ENCODE results near the gene ASTN2. TPM values are rescaled to one million over a fixed set of nuclear protein-coding genes. Genes with fewer than 3 reads are reported as not detected.

Gene ASTN2
- total RNA-seq, 1 donor from 2014 or later: 2.1 TPM

DNA sequence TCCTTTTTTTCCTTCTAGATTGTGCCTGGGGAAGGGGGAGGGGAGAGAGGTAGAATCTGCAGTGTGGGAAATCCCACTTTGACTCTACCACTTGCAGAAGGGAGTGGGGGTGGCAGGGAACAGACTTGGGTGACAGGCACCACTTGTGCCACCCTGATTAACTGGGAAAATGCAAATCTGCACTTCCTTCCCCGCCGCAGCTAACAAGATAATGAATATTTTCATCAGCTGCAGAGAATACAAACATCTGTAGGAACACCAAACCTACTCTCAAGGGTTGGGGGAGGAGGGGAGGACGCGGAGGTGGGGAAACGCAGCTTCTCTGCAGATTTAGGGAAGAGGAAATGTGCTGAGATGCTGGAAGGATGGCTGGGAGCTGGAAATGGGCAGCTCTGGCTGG is 654.2 kb downstream of the ASTN2 start:
- no peak for DNase-seq (ENCODE audit: low read depth, low spot score)

- DNase-seq (ENCODE audit: low read depth, low spot score): no peak
These were observed 657.8 kb downstream of the ASTN2 start for GRCh38 chr9:116757030-116757429.

DNA sequence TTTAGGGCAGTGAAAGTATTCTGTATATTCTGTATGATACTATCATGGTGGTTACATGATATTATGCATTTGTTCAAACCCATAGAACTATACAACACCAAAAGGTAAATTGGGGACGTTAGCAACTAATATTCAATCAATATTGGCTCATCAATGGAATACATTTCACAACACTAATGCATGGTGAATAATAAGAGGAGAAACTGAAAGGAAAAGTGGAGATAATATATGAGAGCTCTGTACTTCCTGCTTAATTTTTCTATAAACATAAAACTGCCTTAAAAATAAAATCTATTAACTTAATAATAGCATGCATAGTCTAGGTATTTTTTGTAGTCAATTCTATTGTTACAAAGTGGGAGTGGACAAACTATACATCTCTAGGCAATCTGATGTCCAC is 661.5 kb downstream of the ASTN2 start:
- DNase-seq (ENCODE audit: low read depth, low spot score): no peak

- no peak for DNase-seq (ENCODE audit: low read depth, low spot score)
These were observed 664.3 kb downstream of the ASTN2 start for GRCh38 chr9:116750510-116750909.

DNA sequence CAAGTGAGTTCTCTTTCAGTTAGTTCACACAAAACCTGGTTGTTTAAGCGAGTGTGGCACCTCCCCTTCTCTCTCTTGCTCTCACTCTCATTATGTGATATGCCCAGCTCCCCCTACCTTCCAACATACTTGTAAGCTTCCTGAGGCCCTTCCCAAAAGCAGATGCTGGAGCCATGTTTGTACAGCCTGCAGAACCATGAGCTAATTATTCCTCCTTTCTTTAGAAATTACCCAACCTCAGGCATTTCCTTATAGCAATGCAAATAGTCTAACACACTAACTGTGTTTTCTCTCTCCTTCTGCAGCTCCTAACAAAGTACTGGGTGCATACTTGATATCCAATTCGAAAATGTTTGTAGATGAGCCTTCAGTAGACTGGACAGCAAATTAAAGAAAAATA is 665.1 kb downstream of the ASTN2 start:
- DNase-seq (ENCODE audit: low read depth, low spot score): no peak

- no peak for DNase-seq (ENCODE audit: low read depth, low spot score)
These were observed 665.7 kb downstream of the ASTN2 start for GRCh38 chr9:116749176-116749575.

DNA sequence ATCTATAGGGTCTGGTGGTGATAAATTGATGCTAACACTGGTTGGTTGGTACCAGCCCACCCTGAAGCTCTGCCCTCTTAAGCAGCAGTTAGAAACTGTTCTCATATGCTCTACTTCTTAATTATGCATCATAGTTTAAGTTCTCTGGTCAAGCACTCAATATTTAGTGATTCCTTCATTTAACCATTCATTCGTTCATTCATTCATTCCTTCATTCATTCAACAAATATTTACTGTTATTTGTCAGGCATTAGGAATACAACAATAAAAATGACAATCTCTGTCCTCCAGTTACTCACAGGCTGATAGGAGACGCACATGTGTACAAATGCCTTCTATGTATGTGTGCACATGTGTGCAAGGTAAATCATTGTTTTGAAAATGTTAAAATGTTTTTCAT is 673.1 kb downstream of the ASTN2 start:
- DNase-seq (ENCODE audit: low read depth, low spot score): no peak

DNA sequence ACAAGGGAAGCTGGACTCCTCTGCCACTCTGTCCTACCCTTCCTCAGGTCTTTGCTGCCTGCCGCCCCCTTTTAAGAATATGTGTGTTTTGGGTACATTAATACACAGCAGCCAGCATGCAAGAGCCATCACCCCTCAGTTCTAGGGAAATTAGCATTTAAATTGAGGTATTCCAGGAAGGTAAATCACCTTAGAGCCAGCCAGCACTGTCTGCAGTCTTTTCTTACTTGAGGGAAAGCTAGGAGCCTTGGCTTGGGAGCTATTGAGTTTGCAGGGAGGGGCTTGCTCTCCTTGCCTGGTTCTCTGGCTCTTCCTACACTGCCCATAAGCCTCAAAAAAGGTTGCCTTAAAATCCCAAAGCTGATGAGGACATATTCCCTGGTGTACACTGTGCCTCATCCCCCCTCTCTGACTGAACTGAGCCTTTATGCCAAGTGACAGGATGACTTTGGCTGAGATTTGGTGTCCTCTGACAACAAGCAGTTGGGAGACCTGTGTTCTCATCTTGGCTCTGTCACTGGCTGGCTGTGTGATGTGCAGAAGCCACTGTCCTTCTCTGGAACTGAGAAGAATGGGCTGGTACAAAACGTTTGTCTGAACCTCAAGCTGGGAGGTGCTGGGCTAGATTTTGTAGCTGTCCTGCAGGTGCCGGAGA is 673.6 kb downstream of the ASTN2 start:
- no peak for DNase-seq (ENCODE audit: low read depth, low spot score)

DNA sequence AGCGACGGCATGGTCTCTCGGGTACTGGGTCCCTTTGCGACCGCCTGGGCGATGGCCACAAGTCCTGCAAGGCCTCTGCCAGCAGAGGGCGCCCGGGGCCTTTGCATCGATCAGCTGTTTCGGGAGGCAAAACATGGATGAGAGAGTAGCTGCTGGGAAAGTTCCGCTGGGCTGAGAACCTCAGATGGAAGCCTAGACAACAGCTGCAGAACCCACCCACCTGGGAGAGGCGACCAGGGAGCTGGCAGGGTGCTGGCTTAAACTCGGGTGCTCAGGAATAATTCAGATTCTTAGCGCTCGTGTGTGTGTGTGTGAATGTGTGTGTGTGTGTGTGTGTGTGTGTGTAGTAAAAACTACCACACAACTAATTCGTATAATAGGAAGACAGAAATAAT is 677.7 kb downstream of the ASTN2 start:
- DNase-seq (ENCODE audit: low read depth, low spot score): peak; percentile 22

GRCh38 chr9:116736399-116737151 is 678.3 kb downstream of the ASTN2 start:
- DNase-seq (ENCODE audit: low read depth, low spot score): no peak

DNA sequence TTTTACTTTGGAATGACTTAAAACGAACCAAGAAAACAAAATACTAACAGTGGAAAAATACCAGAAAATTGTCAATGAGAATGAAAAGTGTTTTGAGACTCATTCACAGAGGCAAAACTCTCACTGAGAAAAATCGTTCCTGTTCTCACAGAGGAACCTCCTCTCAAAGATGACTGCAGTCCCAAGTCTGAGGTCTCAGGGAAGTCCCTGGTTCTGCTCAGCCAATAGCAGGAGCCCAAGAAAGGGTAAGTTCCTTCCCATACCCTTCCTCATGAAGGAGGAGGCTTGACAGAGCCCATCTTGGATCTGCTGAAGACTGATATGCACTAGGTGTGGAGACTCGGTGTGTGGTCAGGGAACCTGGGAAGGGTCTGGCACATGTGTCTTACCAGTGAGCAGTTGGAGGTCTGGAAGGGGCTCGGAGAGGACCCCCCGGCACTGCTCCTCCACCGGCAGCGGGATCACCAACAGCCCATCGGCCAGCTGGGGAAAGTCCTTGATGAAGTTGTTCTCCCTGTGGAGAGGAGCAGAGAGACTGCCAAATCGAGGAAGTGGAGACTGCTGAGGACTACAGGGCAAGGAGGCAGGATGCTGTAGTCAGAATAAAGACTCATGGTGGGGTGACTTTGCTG is 681.7 kb downstream of the ASTN2 start:
- DNase-seq (ENCODE audit: low read depth, low spot score): no peak

- no peak for DNase-seq (ENCODE audit: low read depth, low spot score)
These were observed 688.3 kb downstream of the ASTN2 start for GRCh38 chr9:116726602-116727001.

GRCh38 chr9:116724123-116724522 is 690.7 kb downstream of the ASTN2 start:
- no peak for DNase-seq (ENCODE audit: low read depth, low spot score)

DNA sequence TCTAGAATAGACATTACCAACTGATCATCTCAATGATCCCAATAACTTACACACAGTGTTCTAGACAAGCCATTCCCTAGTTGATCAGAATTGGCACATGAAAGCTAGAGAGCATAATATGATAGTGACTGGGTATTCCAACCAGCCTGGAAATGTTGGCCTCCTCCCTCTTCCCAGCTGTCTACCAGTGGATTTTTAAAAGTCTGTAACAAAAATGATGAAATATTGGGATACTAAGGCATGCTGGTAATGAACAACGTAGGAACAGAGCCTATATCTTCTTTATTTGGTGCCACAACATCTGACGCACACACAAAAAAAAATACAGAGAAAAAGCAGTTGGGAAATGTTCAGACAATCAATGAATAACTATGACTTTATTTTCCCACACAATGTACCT is 692.9 kb downstream of the ASTN2 start:
- no peak for DNase-seq (ENCODE audit: low read depth, low spot score)

DNA sequence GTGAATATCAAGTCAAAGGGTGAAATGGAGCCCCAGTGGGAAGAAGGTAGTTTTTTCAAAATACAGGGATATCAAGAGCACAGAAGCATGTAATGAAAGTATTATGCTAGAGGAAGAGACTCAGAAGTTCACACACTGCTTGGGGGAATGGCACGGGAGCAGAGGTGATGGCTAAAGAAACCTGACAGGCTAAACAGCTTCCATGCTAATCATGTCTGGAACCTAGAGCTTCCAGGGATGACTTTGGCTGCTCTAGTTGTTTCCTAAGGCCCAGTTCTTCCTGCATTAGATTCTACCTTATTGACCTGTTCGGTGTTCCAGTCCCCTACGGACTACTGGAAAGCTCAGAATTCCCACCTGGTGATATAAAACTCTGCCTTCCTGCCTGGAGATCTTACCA is 693.4 kb downstream of the ASTN2 start:
- DNase-seq (ENCODE audit: low read depth, low spot score): no peak

DNA sequence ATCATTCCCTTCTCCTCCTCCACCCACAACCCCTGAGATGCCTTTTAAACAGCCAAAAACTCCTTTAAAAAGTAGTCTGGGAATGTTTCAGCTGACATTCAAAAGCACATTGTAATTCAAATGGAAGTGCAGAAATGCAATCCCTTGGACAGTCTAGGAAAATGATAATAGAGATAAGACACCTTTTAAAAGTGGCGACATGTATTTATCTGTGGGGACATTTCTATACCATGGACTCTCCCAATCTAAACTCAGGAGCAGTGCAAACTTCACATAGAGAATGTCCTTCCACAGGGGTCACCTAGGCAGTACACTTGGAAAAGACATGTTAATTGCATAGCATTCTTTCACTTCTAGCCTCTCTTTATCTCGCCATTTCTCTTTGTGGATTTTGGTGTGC is 694.7 kb downstream of the ASTN2 start:
- DNase-seq (ENCODE audit: low read depth, low spot score): no peak

DNA sequence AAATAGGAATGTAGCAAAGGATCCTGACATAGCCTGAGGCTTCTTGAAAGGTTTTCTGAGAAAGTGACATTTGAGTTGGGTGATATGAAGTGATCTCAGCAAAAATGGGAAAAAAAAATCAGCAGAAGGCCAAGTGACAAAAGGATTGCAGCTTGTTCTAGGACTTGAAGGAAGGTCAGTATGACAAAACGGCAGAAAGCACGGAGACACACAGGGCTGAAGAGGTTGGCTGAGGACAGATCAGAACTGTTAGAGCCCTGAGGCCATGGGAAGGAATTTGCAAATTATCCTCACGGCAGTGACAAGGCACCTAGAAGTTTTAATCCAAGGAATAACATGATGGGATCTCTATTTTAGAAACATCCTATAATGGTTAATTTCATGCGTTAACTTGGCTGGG is 696.7 kb downstream of the ASTN2 start:
- DNase-seq (ENCODE audit: low read depth, low spot score): no peak

GRCh38 chr9:116717150-116717549 is 697.7 kb downstream of the ASTN2 start:
- no peak for DNase-seq (ENCODE audit: low read depth, low spot score)

GRCh38 chr9:116716438-116716837 is 698.4 kb downstream of the ASTN2 start:
- DNase-seq (ENCODE audit: low read depth, low spot score): no peak

- no peak for DNase-seq (ENCODE audit: low read depth, low spot score)
These were observed 699.1 kb downstream of the ASTN2 start for GRCh38 chr9:116715751-116716150.

DNA sequence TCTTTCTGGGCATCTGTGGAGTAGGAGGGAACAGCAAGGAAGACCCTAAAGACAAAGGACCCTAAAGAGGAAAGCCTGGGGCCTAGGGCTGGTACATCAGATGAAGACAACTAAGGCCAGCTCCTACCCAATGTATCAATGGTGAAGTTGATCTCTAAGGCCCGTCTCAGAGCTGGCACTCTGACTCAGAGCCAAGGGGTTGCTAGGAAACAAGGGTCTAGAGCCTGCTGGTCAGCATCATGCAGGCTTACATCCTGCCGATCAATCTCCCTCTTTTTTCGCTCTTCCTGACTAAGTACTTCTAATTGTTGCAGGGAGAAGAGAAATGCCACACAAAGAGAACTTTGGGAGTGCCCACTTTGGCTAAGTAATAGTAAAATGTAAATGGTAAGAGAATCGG is 701.6 kb downstream of the ASTN2 start:
- DNase-seq (ENCODE audit: low read depth, low spot score): no peak

GRCh38 chr9:116712781-116713180 is 702.1 kb downstream of the ASTN2 start:
- no peak for DNase-seq (ENCODE audit: low read depth, low spot score)
